CD14-positive monocyte (primary cell): ENCODE measurements around the gene UCHL5. TPM values are rescaled to one million over a fixed set of nuclear protein-coding genes. Genes with fewer than 3 reads are reported as not detected.
"Not testable (repeated sequence)": the region's sequence is repeated elsewhere in the genome, so short reads cannot be mapped to it uniquely, and the experiment has no call there.

Source experiments
- DNase-seq, 3 donors: peaks; one replicate each; pipeline ENCODE4 v3.0.0-alpha.2; 2011 to 2022
- H2AFZ ChIP-seq: 2 replicates; pipeline ENCODE4 v1.6.0; 2012; ENCODE audit warnings: mild to moderate bottlenecking, low read depth, low read length, inconsistent platforms; ENCODE audit not compliant: insufficient read depth, poor library complexity, severe bottlenecking
- H3K27ac ChIP-seq, 2 donors: 1 replicate in 1 of 2; 2 replicates in 1 of 2; pipeline ENCODE4 v1.5.1; 2012 to 2013; ENCODE audit warnings: low read length in 2 of 2, control low read depth in 1 of 2, inconsistent platforms in 1 of 2, low read depth in 1 of 2, mild to moderate bottlenecking in 1 of 2
- H3K27me3 ChIP-seq, 2 donors: one replicate each; pipeline versions ENCODE4 v1.6.0 to v1.6.1; 2011 to 2013; ENCODE audit warnings: low read length in 2 of 2; ENCODE audit not compliant: control insufficient read depth in 2 of 2, insufficient read depth in 2 of 2
- H3K36me3 ChIP-seq, 2 donors: replicated peaks in 1 of 2; 1 replicate in 1 of 2; 2 replicates in 1 of 2; pipeline versions ENCODE4 v1.5.1 to v1.6.1; 2012 to 2013; ENCODE audit warnings: low read length in 2 of 2, control low read depth in 1 of 2, inconsistent platforms in 1 of 2, mild to moderate bottlenecking in 1 of 2; ENCODE audit not compliant: insufficient read depth in 2 of 2, control insufficient read depth in 1 of 2
- H3K4me1 ChIP-seq, 2 donors: 1 replicate in 1 of 2; 2 replicates in 1 of 2; pipeline versions ENCODE4 v1.5.1 to v1.6.1; 2012 to 2013; ENCODE audit warnings: low read length in 2 of 2, control low read depth in 1 of 2, inconsistent platforms in 1 of 2, mild to moderate bottlenecking in 1 of 2, moderate library complexity in 1 of 2; ENCODE audit not compliant: insufficient read depth in 2 of 2, control insufficient read depth in 1 of 2
- H3K4me2 ChIP-seq: replicated peaks from 2 replicates; pipeline ENCODE3; 2012; ENCODE audit warnings: low read length, moderate library complexity, mild to moderate bottlenecking; ENCODE audit not compliant: poor library complexity, severe bottlenecking; ENCODE audit errors: extremely low read depth
- H3K4me3 ChIP-seq, 3 experiments: fragments of 200-600 bp in 1 of 3; sonication (generic) in 1 of 3; replicated peaks in 1 of 3; 1 replicate in 2 of 3; 2 replicates in 1 of 3; pipeline ENCODE4 v1.5.1; 2011 to 2013; ENCODE audit warnings: low read length in 3 of 3, mild to moderate bottlenecking in 3 of 3, control low read depth in 2 of 3, low read depth in 2 of 3, inconsistent platforms in 1 of 3, moderate library complexity in 1 of 3
- H3K79me2 ChIP-seq: 2 replicates; pipeline ENCODE4 v1.6.0; 2012; ENCODE audit warnings: mild to moderate bottlenecking, control low read depth, inconsistent platforms, low read length, moderate library complexity; ENCODE audit not compliant: insufficient read depth
- H3K9ac ChIP-seq: 2 replicates; pipeline ENCODE4 v1.6.0; 2017; ENCODE audit warnings: low read length, mild to moderate bottlenecking; ENCODE audit not compliant: insufficient read depth, poor library complexity, severe bottlenecking
- H3K9me3 ChIP-seq, 2 donors: replicated peaks in 1 of 2; 1 replicate in 1 of 2; 2 replicates in 1 of 2; pipeline versions ENCODE4 v1.5.1 to v1.6.1; 2012 to 2013; ENCODE audit warnings: low read length in 2 of 2, control low read depth in 1 of 2; ENCODE audit not compliant: control insufficient read depth in 1 of 2, insufficient read depth in 1 of 2
- H4K20me1 ChIP-seq: 2 replicates; pipeline ENCODE4 v1.6.0; 2012; ENCODE audit warnings: mild to moderate bottlenecking, low read length, control low read depth, moderate library complexity; ENCODE audit not compliant: insufficient read depth
- H3K27ac Mint-ChIP-seq, 7 donors: one replicate each; pipeline ENCODE4 v1.8.0; 2020; ENCODE audit warnings: mild to moderate bottlenecking in 7 of 7, mixed read lengths in 7 of 7, moderate library complexity in 6 of 7, inconsistent platforms in 2 of 7
- H3K27me3 Mint-ChIP-seq, 3 donors: one replicate each; pipeline ENCODE4 v1.8.0; 2021 to 2022; ENCODE audit warnings: low read depth in 3 of 3, mild to moderate bottlenecking in 3 of 3, mixed read lengths in 3 of 3, moderate library complexity in 3 of 3, inconsistent platforms in 1 of 3
- H3K36me3 Mint-ChIP-seq, 2 donors: one replicate each; pipeline ENCODE4 v1.8.0; 2020; ENCODE audit warnings: mixed read lengths in 2 of 2, inconsistent platforms in 1 of 2, mild to moderate bottlenecking in 1 of 2
- H3K4me1 Mint-ChIP-seq: one replicate; pipeline ENCODE4 v1.8.0; 2020; ENCODE audit warnings: mild to moderate bottlenecking, mixed read lengths
- H3K4me3 Mint-ChIP-seq, 2 donors: one replicate each; pipeline ENCODE4 v1.8.0; 2020; ENCODE audit warnings: mild to moderate bottlenecking in 2 of 2, mixed read lengths in 2 of 2, moderate library complexity in 1 of 2
- H3K9me3 Mint-ChIP-seq, 7 donors: one replicate each; pipeline ENCODE4 v1.8.0; 2020 to 2022; ENCODE audit warnings: mixed read lengths in 7 of 7, mild to moderate bottlenecking in 6 of 7, moderate library complexity in 6 of 7, inconsistent platforms in 2 of 7
- WGBS: methylation state at CpG from one replicate; pipeline ENCODE4 v1.1.5; 2013; ENCODE audit warnings: missing lambda C conversion rate; ENCODE audit not compliant: insufficient coverage; 5-methylcytosine and 5-hydroxymethylcytosine counted together
- intact Hi-C, 2 donors: fragments of 100-400 bp; cut with micrococcal nuclease; formaldehyde crosslinking; loops; one replicate each; pipeline versions ENCODE4 v1.15.0 to v1.15.1; 2023
- polyA plus RNA-seq, 3 donors: library from polyadenylated mRNA; depleted of rRNA in 1 of 3; unstranded in 2 of 3; stranded (reverse) in 1 of 3; fragments of 300-500 nt in 2 of 3; fragments of >200 nt in 1 of 3; fragmentation: Illumina TruSeq in 2 of 3; gene quantifications; 1 replicate in 2 of 3; 2 replicates in 1 of 3; pipeline ENCODE4 v1.2.3, GENCODE V29; 2012 to 2021
- TF ChIP-seq, protein P1 (sequence below): fragments of 200-600 bp; IDR thresholded peaks from one replicate; pipeline ENCODE4 v1.8.0; 2022; ENCODE audit warnings: antibody characterized with exemption, mild to moderate bottlenecking

Gene UCHL5
- polyA plus RNA-seq, 3 donors: 8.6 to 43.0 (median 29.6) TPM

GRCh38 chr1:193054169-193054675 lies 4.9 kb downstream of the UCHL5 start:
- Histone ChIP-seq H3K79me2 (peaks cover 84% of the 10 kb centered on the region), H3K27me3 (no peaks in the 10 kb centered on the region), H3K4me2 (no peak overlapping the region), H3K27ac (no peak overlapping the region), H3K4me3 (no peak overlapping the region), H3K9me3 (no peaks in the 10 kb centered on the region), H3K36me3 (peaks cover 14 to 21% of the 10 kb centered on the region in 2 donors), H4K20me1 (peaks cover 12% of the 10 kb centered on the region), H3K4me1 (peaks cover 7 to 17% of the 10 kb centered on the region in 2 donors), H3K9ac (no peak overlapping the region), H2AFZ (no peak overlapping the region)
- DNase-seq: no peak
- no peaks in the 10 kb centered on the region for H3K9me3 Mint-ChIP-seq
- WGBS: 92% methylated on average over 2 of the region's 4 CpGs
- intact Hi-C loops: loop anchor here in 1 of 2 donors (10.0 kb wide), 2 partner anchors 51 to 579 kb away; partner anchors contain the start of gene GLRX2
- no peak overlapping the region for H3K4me3 Mint-ChIP-seq
- peaks cover 22% of the 10 kb centered on the region for H3K4me1 Mint-ChIP-seq
- TF ChIP-seq, protein P1, sequence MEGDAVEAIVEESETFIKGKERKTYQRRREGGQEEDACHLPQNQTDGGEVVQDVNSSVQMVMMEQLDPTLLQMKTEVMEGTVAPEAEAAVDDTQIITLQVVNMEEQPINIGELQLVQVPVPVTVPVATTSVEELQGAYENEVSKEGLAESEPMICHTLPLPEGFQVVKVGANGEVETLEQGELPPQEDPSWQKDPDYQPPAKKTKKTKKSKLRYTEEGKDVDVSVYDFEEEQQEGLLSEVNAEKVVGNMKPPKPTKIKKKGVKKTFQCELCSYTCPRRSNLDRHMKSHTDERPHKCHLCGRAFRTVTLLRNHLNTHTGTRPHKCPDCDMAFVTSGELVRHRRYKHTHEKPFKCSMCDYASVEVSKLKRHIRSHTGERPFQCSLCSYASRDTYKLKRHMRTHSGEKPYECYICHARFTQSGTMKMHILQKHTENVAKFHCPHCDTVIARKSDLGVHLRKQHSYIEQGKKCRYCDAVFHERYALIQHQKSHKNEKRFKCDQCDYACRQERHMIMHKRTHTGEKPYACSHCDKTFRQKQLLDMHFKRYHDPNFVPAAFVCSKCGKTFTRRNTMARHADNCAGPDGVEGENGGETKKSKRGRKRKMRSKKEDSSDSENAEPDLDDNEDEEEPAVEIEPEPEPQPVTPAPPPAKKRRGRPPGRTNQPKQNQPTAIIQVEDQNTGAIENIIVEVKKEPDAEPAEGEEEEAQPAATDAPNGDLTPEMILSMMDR: no peak
- peaks cover 14 to 20% of the 10 kb centered on the region in 2 donors for H3K36me3 Mint-ChIP-seq
- H3K27me3 Mint-ChIP-seq: peaks cover 0 to under 1% (median 0%) of the 10 kb centered on the region in 3 donors
- H3K27ac Mint-ChIP-seq: no peak overlapping the region

DNA sequence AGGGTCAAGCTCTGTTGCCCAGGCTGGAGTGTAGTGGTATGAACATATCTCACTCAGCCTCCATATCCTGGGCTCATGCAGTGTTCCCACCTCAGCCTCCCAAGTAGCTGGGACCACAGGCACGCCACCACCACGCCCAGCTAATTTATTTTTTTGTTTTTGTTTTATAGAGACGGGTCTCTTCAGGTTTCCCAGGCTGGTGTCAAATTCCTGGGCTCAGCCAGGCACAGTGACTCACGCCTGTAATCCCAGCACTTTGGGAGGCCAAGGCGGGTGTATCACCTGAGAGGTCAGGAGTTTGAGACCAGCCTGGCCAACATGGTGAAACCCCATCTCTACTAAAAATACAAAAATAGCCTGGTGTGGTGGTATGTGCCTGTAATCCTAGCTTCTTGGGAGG lies 10.2 kb downstream of the UCHL5 start:
- H4K20me1 ChIP-seq: peaks cover 12% of the 10 kb centered on the region
- H3K9me3 ChIP-seq, H3K4me1 ChIP-seq, H3K4me1 Mint-ChIP-seq, H3K4me3 Mint-ChIP-seq, intact Hi-C loops, H3K4me2 ChIP-seq, DNase-seq, H3K27ac ChIP-seq, H3K9ac ChIP-seq, H3K27me3 Mint-ChIP-seq, H2AFZ ChIP-seq, H3K27me3 ChIP-seq, H3K4me3 ChIP-seq, H3K9me3 Mint-ChIP-seq: not testable (repeated sequence)
- peak overlapping the region in 2 of 7 donors; percentile 18 to 33 for H3K27ac Mint-ChIP-seq
- H3K36me3 Mint-ChIP-seq: peaks cover 35 to 49% of the 10 kb centered on the region in 2 donors
- no CpG with 5 or more reads among the region's 5 CpGs for WGBS
- peaks cover 35 to 66% of the 10 kb centered on the region in 2 donors for H3K36me3 ChIP-seq
- H3K79me2 ChIP-seq: peaks cover 32% of the 10 kb centered on the region
